Stomach smooth muscle (tissue), 2 donors: ENCODE results near the gene RASAL3.
"Not testable (repeated sequence)": the region's sequence is repeated elsewhere in the genome, so short reads cannot be mapped to it uniquely, and the experiment has no call there.

Source experiments
- H3K27ac ChIP-seq: one replicate; pipeline ENCODE4 v1.7.0; 2013; ENCODE audit warnings: mild to moderate bottlenecking, low read length, inconsistent platforms
- H3K27me3 ChIP-seq, 2 donors: one replicate each; pipeline ENCODE4 v1.7.0; 2013; ENCODE audit warnings: low read length in 2 of 2; ENCODE audit not compliant: insufficient read depth in 2 of 2, control insufficient read depth in 1 of 2
- H3K36me3 ChIP-seq, 2 donors: one replicate each; pipeline ENCODE4 v1.7.0; 2013; ENCODE audit warnings: low read length in 2 of 2; ENCODE audit not compliant: control insufficient read depth in 2 of 2, insufficient read depth in 2 of 2
- H3K4me1 ChIP-seq: one replicate; pipeline ENCODE4 v1.7.0; 2013; ENCODE audit warnings: low read length; ENCODE audit not compliant: control insufficient read depth, insufficient read depth
- H3K4me3 ChIP-seq, 2 donors: one replicate each; pipeline ENCODE4 v1.7.0; 2013; ENCODE audit warnings: low read length in 2 of 2
- H3K9ac ChIP-seq, 2 donors: one replicate each; pipeline ENCODE4 v1.7.0; 2013; ENCODE audit warnings: low read length in 2 of 2, mild to moderate bottlenecking in 1 of 2
- H3K9me3 ChIP-seq, 2 donors: one replicate each; pipeline ENCODE4 v1.7.0; 2013; ENCODE audit warnings: low read length in 2 of 2; ENCODE audit not compliant: control insufficient read depth in 2 of 2
- donor health status: healthy.
- donor health status: Pancreatic carcinoma.

The RASAL3 gene

GRCh38 chr19:15495151-15495550 lies 30.8 kb upstream of the RASAL3 start:
- no peaks in the 10 kb centered on the region for H3K4me1 ChIP-seq
- H3K27ac ChIP-seq = no peak overlapping the region
- no peak overlapping the region for H3K9ac ChIP-seq
- no peaks in the 10 kb centered on the region for H3K36me3 ChIP-seq
- no peaks in the 10 kb centered on the region for H3K27me3 ChIP-seq
- no peaks in the 10 kb centered on the region for H3K9me3 ChIP-seq
- H3K4me3 ChIP-seq = no peak overlapping the region

GRCh38 chr19:15488489-15489226 lies 24.3 kb upstream of the RASAL3 start:
- Histone ChIP-seq H3K27me3 (no peaks in the 10 kb centered on the region), H3K9me3 (no peaks in the 10 kb centered on the region), H3K4me1 (no peaks in the 10 kb centered on the region), H3K4me3 (no peak overlapping the region), H3K36me3 (no peaks in the 10 kb centered on the region), H3K27ac (no peak overlapping the region), H3K9ac (no peak overlapping the region)

- H3K9ac ChIP-seq = no peak overlapping the region
- H3K4me3 ChIP-seq = no peak overlapping the region
- no peaks in the 10 kb centered on the region for H3K27me3 ChIP-seq
- no peaks in the 10 kb centered on the region for H3K9me3 ChIP-seq
- no peaks in the 10 kb centered on the region for H3K36me3 ChIP-seq
- no peak overlapping the region for H3K27ac ChIP-seq
- no peaks in the 10 kb centered on the region for H3K4me1 ChIP-seq
Observed at GRCh38 chr19:15487038-15487437, 22.7 kb upstream of the RASAL3 start.

GRCh38 chr19:15485768-15486167 lies 21.4 kb upstream of the RASAL3 start:
- H3K4me3 ChIP-seq, H3K27me3 ChIP-seq, H3K4me1 ChIP-seq, H3K27ac ChIP-seq, H3K9me3 ChIP-seq, H3K36me3 ChIP-seq, H3K9ac ChIP-seq: not testable (repeated sequence)

GRCh38 chr19:15480996-15481395 lies 16.7 kb upstream of the RASAL3 start:
- not testable (repeated sequence) for H3K27me3 ChIP-seq, H3K4me3 ChIP-seq, H3K27ac ChIP-seq

GRCh38 chr19:15479391-15480345 lies 15.3 kb upstream of the RASAL3 start, which contains the start of gene PGLYRP2:
Gene PGLYRP2, minus strand, starts transcription at chr19:15479501. Its CDS starts 130 bp downstream, at chr19:15479371.
- Histone ChIP-seq H3K4me1 (no peaks in the 10 kb centered on the region), H3K4me3 (no peak within 1 kb of the TSS), H3K36me3 (no peaks in the 10 kb centered on the region), H3K9ac (no peak within 1 kb of the TSS), H3K27ac (no peak within 1 kb of the TSS), H3K27me3 (no peaks in the 10 kb centered on the region), H3K9me3 (peaks cover 0 to 5% of the 10 kb centered on the region in 2 donors)

More at GRCh38 chr19:15480996-15481395, 16.7 kb upstream of the RASAL3 start:
- not testable (repeated sequence) for H3K9me3 ChIP-seq, H3K9ac ChIP-seq, H3K4me1 ChIP-seq, H3K36me3 ChIP-seq

GRCh38 chr19:15476325-15476724 lies 12.0 kb upstream of the RASAL3 start:
- Histone ChIP-seq H3K4me3 (no peak overlapping the region), H3K36me3 (no peaks in the 10 kb centered on the region), H3K27ac (no peak overlapping the region), H3K27me3 (peaks cover 2 to 6% of the 10 kb centered on the region in 2 donors), H3K9ac (no peak overlapping the region), H3K4me1 (no peaks in the 10 kb centered on the region), H3K9me3 (peaks cover 3 to 5% of the 10 kb centered on the region in 2 donors)

GRCh38 chr19:15475611-15476010 lies 11.3 kb upstream of the RASAL3 start:
- Histone ChIP-seq H3K27me3 (peaks cover 3 to 6% of the 10 kb centered on the region in 2 donors), H3K4me1 (no peaks in the 10 kb centered on the region), H3K27ac (no peak overlapping the region), H3K9ac (no peak overlapping the region), H3K4me3 (no peak overlapping the region), H3K9me3 (peaks cover 3 to 5% of the 10 kb centered on the region in 2 donors), H3K36me3 (no peaks in the 10 kb centered on the region)

GRCh38 chr19:15475169-15475568 lies 10.8 kb upstream of the RASAL3 start:
- Histone ChIP-seq H3K4me1 (no peaks in the 10 kb centered on the region), H3K36me3 (no peaks in the 10 kb centered on the region), H3K27ac (no peak overlapping the region), H3K9ac (no peak overlapping the region), H3K4me3 (no peak overlapping the region), H3K27me3 (peaks cover 3 to 6% of the 10 kb centered on the region in 2 donors), H3K9me3 (peaks cover 3 to 5% of the 10 kb centered on the region in 2 donors)

- H3K4me3 ChIP-seq, H3K27ac ChIP-seq, H3K36me3 ChIP-seq, H3K9ac ChIP-seq, H3K4me1 ChIP-seq, H3K9me3 ChIP-seq: not testable (repeated sequence)
- H3K27me3 ChIP-seq = peaks cover 14 to 18% of the 10 kb centered on the region in 2 donors
Observed at GRCh38 chr19:15473821-15474220, 9.5 kb upstream of the RASAL3 start.
